ENCODE results near the gene KRTAP10-6. TPM values are rescaled to one million over a fixed set of nuclear protein-coding genes. Genes with fewer than 3 reads are reported as not detected.

KRTAP10-6 gene
- total and polyA plus RNA-seq, 2 of the 8 experiments (the other 6 are each of a cell fraction or from before 2014, with no cell fraction given), result 0.12 TPM; not detected in 1

- peak overlapping the region; percentile 94 for H3K4ac ChIP-seq (replicated peaks; ENCODE audit: insufficient read length, low read depth, low read length)
- H3K36me3 ChIP-seq (ENCODE audit: control insufficient read depth in 2 of 4, insufficient read depth in 4 of 4, low read length in 3 of 4), result no peaks in the 10 kb centered on the region
- H3K9ac ChIP-seq (replicated peaks in 1 of 4; ENCODE audit: extremely low read depth in 1 of 4, low read depth in 3 of 4, low read length in 3 of 4), result peak overlapping the region in 3 of 4 experiments; percentile 6 to 24 (median 13); a peak in 4 of 7 replicates
- H2BK5ac ChIP-seq (ENCODE audit: low read depth, low read length), result peak overlapping the region; percentile 94; the same call in 1 of the 2 replicates
- no peaks in the 10 kb centered on the region for H4K20me1 ChIP-seq (replicated peaks in 1 of 2; ENCODE audit: control insufficient read depth in 1 of 2, insufficient read depth in 2 of 2, low read length in 2 of 2)
- no peak for FAIRE-seq
- ChIA-PET POLR2A (ENCODE audit: partially characterized antibody) (interaction anchor here (1.6 kb wide), 1 partner anchor 34 kb away, joined by 4 read pairs; no protein-coding TSS in a partner anchor), CTCF (ENCODE audit: partially characterized antibody) (interaction anchor here (1.0 to 2.3 kb wide), 4 partner anchors 7 to 52 kb away, joined by 3 to 8 read pairs (median 4); no protein-coding TSS in a partner anchor)
- H3K79me1 ChIP-seq (ENCODE audit: low read depth, low read length), result no peaks in the 10 kb centered on the region
- peak overlapping the region; percentile 81; the same call in 1 of the 2 replicates for H4K8ac ChIP-seq (ENCODE audit: extremely low read depth, insufficient read depth, low read length)
- H2BK15ac ChIP-seq (ENCODE audit: low read length), result peak overlapping the region; percentile 81; the same call in 1 of the 2 replicates
- peak in 1 of 2 experiments; percentile 41 for DNase-seq (ENCODE audit: low read depth in 1 of 2, low spot score in 2 of 2)
- H2BK120ac ChIP-seq (replicated peaks; ENCODE audit: low read depth, low read length), result peak overlapping the region; percentile 89
- peaks cover 9 to 35% (median 17%) of the 10 kb centered on the region in 4 experiments for H3K4me1 ChIP-seq (replicated peaks in 1 of 4; ENCODE audit: control insufficient read depth in 3 of 4, insufficient read depth in 4 of 4, low read length in 3 of 4)
- H3K27ac ChIP-seq (ENCODE audit: low read depth, low read length), result peak overlapping the region; percentile 50; the same call in 1 of the 2 replicates
- H2AK5ac ChIP-seq (ENCODE audit: low read depth, low read length), result peak overlapping the region; percentile 97
- H3K23me2 ChIP-seq (ENCODE audit: low read depth, low read length), result no peaks in the 10 kb centered on the region
- H3K14ac ChIP-seq (ENCODE audit: insufficient read length), result no peak overlapping the region
- H2AFZ ChIP-seq (ENCODE audit: low read length), result no peak overlapping the region
- H3K9me3 ChIP-seq (ENCODE audit: insufficient read depth in 2 of 2, low read depth in 1 of 2, low read length in 1 of 2), result peaks cover 0 to 4% of the 10 kb centered on the region in 2 experiments; a peak in 1 of 4 replicates
- H3K4me3 ChIP-seq (ENCODE audit: extremely low read depth in 1 of 4, insufficient read depth in 2 of 4, low read depth in 3 of 4, low read length in 4 of 4), result no peak overlapping the region
- no peaks in the 10 kb centered on the region for H3K79me2 ChIP-seq (ENCODE audit: control insufficient read depth in 1 of 2, insufficient read depth in 2 of 2, low read length in 2 of 2)
- WGBS, 2 experiments (ENCODE audit: extremely low coverage in 1 of 2, insufficient coverage in 1 of 2, insufficient read length in 1 of 2, insufficient replicate concordance in 2 of 2, low coverage in 1 of 2, low lambda C conversion rate in 2 of 2, missing lambda C conversion rate in 1 of 2), result 84% methylated on average over 11 of the region's 13 CpGs; no CpG with 5 or more reads in 1 of the 2 experiments
- peak overlapping the region; percentile 92 for H3K18ac ChIP-seq (ENCODE audit: extremely low read depth, low read length)
- peak overlapping the region; percentile 99 for H4K91ac ChIP-seq (replicated peaks; ENCODE audit: insufficient read length, low read length)
- H3K27me3 ChIP-seq (replicated peaks in 1 of 4; ENCODE audit: control insufficient read depth in 3 of 4, extremely low read depth in 1 of 4, insufficient read depth in 3 of 4, low read length in 3 of 4), result no peaks in the 10 kb centered on the region
- H2BK20ac ChIP-seq (ENCODE audit: low read length), result peak overlapping the region; percentile 87; the same call in 1 of the 2 replicates
- H3K56ac ChIP-seq (replicated peaks; ENCODE audit: insufficient read length, low read depth, low read length), result no peak overlapping the region
- TF ChIP-seq MAFK (IDR thresholded peaks at IDR 0.05; ENCODE audit: low read depth, low read length) (no peak), ASH2L (IDR thresholded peaks at IDR 0.05; ENCODE audit: low read length) (no peak), JUN (IDR thresholded peaks at IDR 0.05; ENCODE audit: low read depth, low read length) (no peak)
- H3K23ac ChIP-seq (ENCODE audit: insufficient read length), result no peak overlapping the region
- peak overlapping the region in 1 of 2 experiments; percentile 61; a peak in 2 of 4 replicates for H3K4me2 ChIP-seq (ENCODE audit: insufficient read depth in 1 of 2, low read depth in 2 of 2, low read length in 2 of 2)
- peak overlapping the region; percentile 32 for H4K5ac ChIP-seq (ENCODE audit: insufficient read length, low read depth, low read length)
- H2BK12ac ChIP-seq (ENCODE audit: low read depth, low read length), result peak overlapping the region; percentile 100
Measured at GRCh38 chr21:44548381-44548780, 43.9 kb downstream of the KRTAP10-6 start.
